Colonic mucosa (tissue), 4 donors: ENCODE data around the gene LRRC7. TPM values are rescaled to one million over a fixed set of nuclear protein-coding genes. Genes with fewer than 3 reads are reported as not detected.

Experiments
- DNase-seq: peaks from one replicate; pipeline ENCODE4 v3.0.0-alpha.2; 2020
- H3K27ac ChIP-seq: fragments of 200-600 bp; one replicate; pipeline ENCODE4 v1.8.0; 2021
- H3K27me3 ChIP-seq: fragments of 200-600 bp; one replicate; pipeline ENCODE4 v1.8.0; 2021
- H3K36me3 ChIP-seq: fragments of 200-600 bp; one replicate; pipeline ENCODE4 v1.8.0; 2021
- H3K4me1 ChIP-seq: fragments of 200-600 bp; one replicate; pipeline ENCODE4 v1.8.0; 2021; ENCODE audit warnings: mild to moderate bottlenecking
- H3K4me3 ChIP-seq: fragments of 200-600 bp; one replicate; pipeline ENCODE4 v1.8.0; 2021
- H3K9ac ChIP-seq, 2 donors: one replicate each; pipeline ENCODE4 v1.7.0; 2013; ENCODE audit warnings: control low read depth in 2 of 2, low read depth in 2 of 2, low read length in 2 of 2
- H3K9me3 ChIP-seq: fragments of 200-600 bp; one replicate; pipeline ENCODE4 v1.8.0; 2021
- CTCF ChIP-seq: fragments of 200-600 bp; IDR thresholded peaks from one replicate; pipeline ENCODE4 v1.8.0; 2022; ENCODE audit warnings: antibody characterized with exemption, mild to moderate bottlenecking
- intact Hi-C: fragments of 100-400 bp; cut with DNase I; formaldehyde crosslinking; loops from one replicate; pipeline ENCODE4 v1.14.1; 2022
- total RNA-seq, 2 donors: library from RNA; stranded (reverse); fragmentation: NEBNext Ultra II Directional in 1 of 2; extraction: Animal tissue kit (Norgen Biotek cat#: 25700) in 1 of 2; gene quantifications; one replicate each; pipeline ENCODE4 v1.2.1, GENCODE V29; 2021
- donor health status: healthy.
- donor health status: DM: no; HTN: no; CAD: no.
- donor health status: DM: no; HTN: no; CAD: no.

The LRRC7 gene
- total RNA-seq, 2 donors from 2014 or later = 0.21 to 0.22 TPM

DNA sequence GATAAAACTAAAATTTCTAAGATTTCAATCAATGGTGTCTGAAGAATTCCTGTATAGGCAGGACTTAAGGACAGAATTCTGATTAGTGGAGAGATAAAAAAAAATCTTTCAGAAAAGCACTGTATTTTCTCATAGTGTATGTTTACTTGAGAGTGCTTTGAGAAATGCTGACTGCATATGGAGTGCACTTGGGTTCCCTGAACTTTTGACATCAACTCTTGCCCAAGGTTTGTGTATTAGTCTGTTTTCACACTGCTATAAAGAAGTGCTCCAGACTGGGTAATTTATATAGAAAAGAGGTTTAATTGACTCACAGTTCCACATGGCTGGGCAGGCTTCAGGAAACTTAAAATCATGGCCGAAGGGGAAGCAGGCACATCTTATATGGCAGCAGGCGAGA, 362.7 kb downstream of the LRRC7 start:
- Histone ChIP-seq H3K27ac (no peak overlapping the region), H3K36me3 (no peaks in the 10 kb centered on the region), H3K4me3 (no peak overlapping the region), H3K9me3 (no peaks in the 10 kb centered on the region), H3K4me1 (no peaks in the 10 kb centered on the region), H3K27me3 (no peaks in the 10 kb centered on the region), H3K9ac (no peak overlapping the region)
- intact Hi-C loops = no loop called here
- TF ChIP-seq CTCF = no peak
- DNase-seq = no peak

DNA sequence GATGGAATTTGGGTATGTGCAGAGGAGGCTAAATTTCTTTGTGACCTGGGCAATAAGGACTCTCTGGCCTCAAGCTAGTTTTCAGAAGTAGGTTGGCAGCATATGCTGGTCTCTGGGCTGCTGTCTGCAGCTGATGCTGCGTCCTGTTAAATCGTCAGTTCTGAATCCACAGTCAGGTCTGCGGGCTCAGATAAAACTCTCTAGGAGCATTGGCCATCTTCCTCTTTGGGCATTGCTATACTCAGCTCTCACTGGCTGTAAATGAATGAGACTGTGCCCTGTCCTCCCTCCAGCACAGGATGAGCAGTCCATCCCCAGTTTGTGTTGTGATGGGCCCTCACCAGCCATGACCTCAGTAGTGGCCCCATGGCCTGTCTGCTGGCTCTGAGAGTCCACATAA, 365.0 kb downstream of the LRRC7 start:
- H3K36me3 ChIP-seq = no peaks in the 10 kb centered on the region
- no peak overlapping the region for H3K9ac ChIP-seq
- H3K4me1 ChIP-seq = no peaks in the 10 kb centered on the region
- DNase-seq = no peak
- H3K9me3 ChIP-seq = no peaks in the 10 kb centered on the region
- H3K27ac ChIP-seq = no peak overlapping the region
- intact Hi-C loops = no loop called here
- no peak overlapping the region for H3K4me3 ChIP-seq
- TF ChIP-seq CTCF = no peak
- no peaks in the 10 kb centered on the region for H3K27me3 ChIP-seq

GRCh38 chr1:69940231-69940630, 372.5 kb downstream of the LRRC7 start:
- H3K27me3 ChIP-seq = no peaks in the 10 kb centered on the region
- intact Hi-C loops = no loop called here
- DNase-seq = no peak
- TF ChIP-seq CTCF = no peak
- no peaks in the 10 kb centered on the region for H3K9me3 ChIP-seq
- H3K4me3 ChIP-seq = no peak overlapping the region
- H3K36me3 ChIP-seq = no peaks in the 10 kb centered on the region
- no peak overlapping the region for H3K9ac ChIP-seq
- H3K27ac ChIP-seq = no peak overlapping the region
- no peaks in the 10 kb centered on the region for H3K4me1 ChIP-seq

DNA sequence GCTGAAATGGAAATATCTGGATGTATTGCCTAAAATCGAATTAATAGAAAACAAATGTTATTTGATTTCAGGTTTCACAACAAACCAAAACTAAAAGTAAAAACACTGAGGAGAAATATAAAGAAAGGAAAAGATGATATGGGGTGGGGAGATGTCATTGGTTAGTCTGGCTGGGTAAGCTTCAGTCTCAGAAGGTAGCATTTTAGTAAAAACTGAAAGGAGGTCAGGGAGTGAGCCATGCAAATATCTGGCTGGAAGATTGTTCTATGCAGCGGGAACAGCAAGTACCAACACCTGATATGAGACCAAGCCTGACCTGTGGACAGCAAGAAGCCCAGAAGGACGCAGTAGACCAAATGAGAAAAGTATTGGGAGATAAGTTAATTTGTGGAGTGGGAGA, 373.1 kb downstream of the LRRC7 start:
- no peaks in the 10 kb centered on the region for H3K36me3 ChIP-seq
- DNase-seq = no peak
- intact Hi-C loops = no loop called here
- H3K9ac ChIP-seq = no peak overlapping the region
- H3K4me1 ChIP-seq = no peaks in the 10 kb centered on the region
- no peaks in the 10 kb centered on the region for H3K9me3 ChIP-seq
- H3K27ac ChIP-seq = no peak overlapping the region
- no peak overlapping the region for H3K4me3 ChIP-seq
- no peaks in the 10 kb centered on the region for H3K27me3 ChIP-seq
- TF ChIP-seq CTCF = no peak

DNA sequence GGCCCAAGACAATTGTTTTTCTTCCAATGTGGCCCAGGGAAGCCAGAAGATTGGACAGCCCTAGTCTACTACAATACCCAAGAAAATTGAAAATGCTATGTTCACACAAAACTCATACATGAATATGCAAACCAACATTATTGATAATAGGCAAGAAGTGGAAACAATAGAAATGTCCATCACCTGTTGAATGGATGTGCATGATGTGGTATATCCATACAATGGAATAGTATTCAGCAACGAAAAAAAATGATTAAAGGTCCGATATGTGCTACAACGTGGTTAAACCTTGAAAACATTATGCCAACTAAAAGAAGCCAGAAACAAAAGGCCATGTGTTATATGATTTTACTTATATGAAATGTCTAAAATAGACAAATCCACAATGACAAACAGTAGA, 375.3 kb downstream of the LRRC7 start:
- Histone ChIP-seq H3K27ac (no peak overlapping the region), H3K4me3 (no peak overlapping the region), H3K27me3 (no peaks in the 10 kb centered on the region), H3K4me1 (no peaks in the 10 kb centered on the region), H3K36me3 (no peaks in the 10 kb centered on the region), H3K9me3 (no peaks in the 10 kb centered on the region), H3K9ac (no peak overlapping the region)
- TF ChIP-seq CTCF = no peak
- intact Hi-C loops = no loop called here
- no peak for DNase-seq

DNA sequence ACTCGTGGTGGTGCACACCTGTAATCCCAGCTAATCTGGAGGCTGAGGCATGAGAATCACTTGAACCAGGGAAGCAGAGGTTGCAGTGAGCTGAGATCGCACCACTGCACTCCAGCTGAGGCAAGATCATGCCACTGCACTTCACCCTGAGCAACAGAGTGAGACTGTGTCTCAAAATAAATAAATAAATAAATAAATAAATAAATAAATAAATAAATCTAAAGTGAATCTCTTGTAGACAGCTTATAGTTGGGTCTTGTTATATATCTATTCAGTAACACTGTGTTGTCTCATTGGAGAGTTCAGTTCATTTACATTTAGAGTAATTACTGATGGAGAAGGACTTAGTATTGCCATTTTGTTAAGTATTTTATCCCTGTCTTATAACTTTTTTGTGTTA, 379.2 kb downstream of the LRRC7 start:
- Histone ChIP-seq H3K36me3 (no peaks in the 10 kb centered on the region), H3K27ac (no peak overlapping the region), H3K4me3 (no peak overlapping the region), H3K9me3 (no peaks in the 10 kb centered on the region), H3K27me3 (no peaks in the 10 kb centered on the region), H3K9ac (no peak overlapping the region), H3K4me1 (no peaks in the 10 kb centered on the region)
- no peak for TF ChIP-seq CTCF
- intact Hi-C loops = no loop called here
- DNase-seq = no peak
